ENCODE results near the gene XRCC4. TPM values are rescaled to one million over a fixed set of nuclear protein-coding genes. Genes with fewer than 3 reads are reported as not detected.

The XRCC4 gene
- total RNA-seq, 1 donor from 2014 or later = 12.1 TPM

DNA sequence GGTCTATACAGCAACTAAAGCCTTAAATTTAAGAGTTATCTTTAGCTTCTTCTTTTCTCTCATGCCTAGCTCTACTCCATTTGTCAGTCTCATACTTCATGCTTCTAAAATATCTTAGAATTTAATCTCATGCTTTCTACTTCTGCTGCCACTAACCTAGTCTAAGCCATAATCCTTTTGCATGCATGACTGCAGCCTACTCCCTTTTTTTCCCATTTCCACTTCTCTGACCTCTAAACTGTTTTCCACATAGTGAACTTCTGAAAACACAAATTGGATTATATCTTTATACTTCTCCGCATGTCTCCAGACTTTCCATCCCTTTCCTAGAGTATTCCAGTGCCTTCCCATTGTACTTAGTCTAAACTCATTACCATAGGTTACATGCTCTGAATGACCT is 193.0 kb downstream of the XRCC4 start:
- no peak overlapping the region for H3K27ac Mint-ChIP-seq
- H3K9me3 Mint-ChIP-seq = peaks cover 25% of the 10 kb centered on the region
- no peak for DNase-seq (ENCODE audit: low spot score in 2 of 2, unreplicated experiment in 2 of 2)
- H3K4me3 Mint-ChIP-seq = no peak overlapping the region
- peaks cover 8% of the 10 kb centered on the region for H3K4me1 Mint-ChIP-seq
- H3K36me3 Mint-ChIP-seq = peaks cover 11% of the 10 kb centered on the region
- H3K27me3 Mint-ChIP-seq (ENCODE audit: low read depth) = no peaks in the 10 kb centered on the region
- TF ChIP-seq, protein P1, sequence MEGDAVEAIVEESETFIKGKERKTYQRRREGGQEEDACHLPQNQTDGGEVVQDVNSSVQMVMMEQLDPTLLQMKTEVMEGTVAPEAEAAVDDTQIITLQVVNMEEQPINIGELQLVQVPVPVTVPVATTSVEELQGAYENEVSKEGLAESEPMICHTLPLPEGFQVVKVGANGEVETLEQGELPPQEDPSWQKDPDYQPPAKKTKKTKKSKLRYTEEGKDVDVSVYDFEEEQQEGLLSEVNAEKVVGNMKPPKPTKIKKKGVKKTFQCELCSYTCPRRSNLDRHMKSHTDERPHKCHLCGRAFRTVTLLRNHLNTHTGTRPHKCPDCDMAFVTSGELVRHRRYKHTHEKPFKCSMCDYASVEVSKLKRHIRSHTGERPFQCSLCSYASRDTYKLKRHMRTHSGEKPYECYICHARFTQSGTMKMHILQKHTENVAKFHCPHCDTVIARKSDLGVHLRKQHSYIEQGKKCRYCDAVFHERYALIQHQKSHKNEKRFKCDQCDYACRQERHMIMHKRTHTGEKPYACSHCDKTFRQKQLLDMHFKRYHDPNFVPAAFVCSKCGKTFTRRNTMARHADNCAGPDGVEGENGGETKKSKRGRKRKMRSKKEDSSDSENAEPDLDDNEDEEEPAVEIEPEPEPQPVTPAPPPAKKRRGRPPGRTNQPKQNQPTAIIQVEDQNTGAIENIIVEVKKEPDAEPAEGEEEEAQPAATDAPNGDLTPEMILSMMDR (IDR thresholded peaks at IDR 0.05; ENCODE audit: unreplicated experiment) = no peak

DNA sequence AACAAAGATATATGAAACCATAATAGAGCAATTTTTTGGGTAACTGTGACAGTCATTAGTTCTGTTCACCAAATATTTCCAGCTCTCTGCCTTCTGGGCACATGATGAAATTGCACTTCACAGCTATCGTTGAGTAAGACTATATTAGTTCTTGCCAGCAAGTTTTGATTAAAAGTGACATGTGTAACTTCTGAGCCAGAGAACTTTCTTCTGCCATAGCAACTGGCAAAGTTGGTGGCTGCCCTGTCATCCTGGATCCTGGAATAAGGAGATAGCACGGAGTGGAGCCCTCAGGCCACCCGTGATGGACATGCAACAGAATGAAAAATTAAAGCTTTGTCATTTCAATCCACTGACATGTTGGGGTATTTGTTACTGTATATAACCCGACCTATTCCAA is 199.8 kb downstream of the XRCC4 start:
- TF ChIP-seq, protein P1 (IDR thresholded peaks at IDR 0.05; ENCODE audit: unreplicated experiment) = no peak
- Mint-ChIP-seq H3K9me3 (peaks cover 21% of the 10 kb centered on the region), H3K4me1 (peaks cover 20% of the 10 kb centered on the region), H3K27me3 (ENCODE audit: low read depth) (no peaks in the 10 kb centered on the region), H3K36me3 (peaks cover 11% of the 10 kb centered on the region), H3K4me3 (no peak overlapping the region), H3K27ac (no peak overlapping the region)
- DNase-seq (ENCODE audit: low spot score in 2 of 2, unreplicated experiment in 2 of 2) = no peak

DNA sequence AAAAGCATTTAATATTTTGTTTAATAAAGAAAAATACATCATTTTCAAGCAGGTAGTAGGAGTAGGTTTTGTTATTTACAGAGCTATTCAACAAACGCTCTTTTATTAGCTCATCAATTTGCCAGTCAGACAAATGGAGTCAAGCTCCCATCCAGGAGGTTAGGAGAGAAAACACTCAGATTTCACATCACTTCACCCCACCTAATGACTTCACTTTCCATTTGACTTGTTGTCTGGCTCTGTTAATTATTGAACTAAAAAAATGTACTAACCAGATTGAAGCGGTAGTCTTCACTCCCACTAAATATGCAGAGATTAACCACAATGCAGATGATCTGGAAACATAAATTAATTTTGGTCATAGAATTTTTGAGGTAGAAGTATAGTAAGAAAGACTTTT is 200.6 kb downstream of the XRCC4 start:
- DNase-seq (ENCODE audit: low spot score in 2 of 2, unreplicated experiment in 2 of 2) = no peak
- H3K27me3 Mint-ChIP-seq (ENCODE audit: low read depth) = no peaks in the 10 kb centered on the region
- H3K4me1 Mint-ChIP-seq = peaks cover 20% of the 10 kb centered on the region
- H3K9me3 Mint-ChIP-seq = peaks cover 15% of the 10 kb centered on the region
- no peak overlapping the region for H3K27ac Mint-ChIP-seq
- TF ChIP-seq, protein P1 (IDR thresholded peaks at IDR 0.05; ENCODE audit: unreplicated experiment) = no peak
- no peak overlapping the region for H3K4me3 Mint-ChIP-seq
- peaks cover 10% of the 10 kb centered on the region for H3K36me3 Mint-ChIP-seq

DNA sequence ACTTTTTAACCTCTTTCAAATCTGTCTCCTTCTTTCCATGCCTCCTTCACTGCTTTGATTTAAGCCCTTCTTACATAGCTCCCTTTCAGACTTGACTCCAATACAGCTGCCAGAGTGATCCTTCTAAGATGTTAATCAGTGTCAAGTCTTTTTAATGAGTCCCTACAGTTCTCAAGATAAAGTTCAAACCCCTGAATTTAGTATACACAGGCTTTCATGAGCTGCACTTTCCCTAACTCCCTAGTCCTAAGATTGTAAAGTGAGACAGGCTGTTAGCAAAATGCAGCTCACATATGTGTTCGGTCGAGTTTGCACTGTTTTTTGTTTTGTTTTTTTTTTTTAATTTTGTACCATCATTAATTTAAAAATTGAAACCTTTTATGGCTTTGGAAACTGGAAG is 203.8 kb downstream of the XRCC4 start:
- H3K4me1 Mint-ChIP-seq = peaks cover 20% of the 10 kb centered on the region
- DNase-seq (ENCODE audit: low spot score in 2 of 2, unreplicated experiment in 2 of 2) = no peak
- H3K9me3 Mint-ChIP-seq = no peaks in the 10 kb centered on the region
- H3K27me3 Mint-ChIP-seq (ENCODE audit: low read depth) = no peaks in the 10 kb centered on the region
- peaks cover 4% of the 10 kb centered on the region for H3K36me3 Mint-ChIP-seq
- no peak overlapping the region for H3K4me3 Mint-ChIP-seq
- H3K27ac Mint-ChIP-seq = peak overlapping the region; percentile 74
- TF ChIP-seq, protein P1 (IDR thresholded peaks at IDR 0.05; ENCODE audit: unreplicated experiment) = no peak

DNA sequence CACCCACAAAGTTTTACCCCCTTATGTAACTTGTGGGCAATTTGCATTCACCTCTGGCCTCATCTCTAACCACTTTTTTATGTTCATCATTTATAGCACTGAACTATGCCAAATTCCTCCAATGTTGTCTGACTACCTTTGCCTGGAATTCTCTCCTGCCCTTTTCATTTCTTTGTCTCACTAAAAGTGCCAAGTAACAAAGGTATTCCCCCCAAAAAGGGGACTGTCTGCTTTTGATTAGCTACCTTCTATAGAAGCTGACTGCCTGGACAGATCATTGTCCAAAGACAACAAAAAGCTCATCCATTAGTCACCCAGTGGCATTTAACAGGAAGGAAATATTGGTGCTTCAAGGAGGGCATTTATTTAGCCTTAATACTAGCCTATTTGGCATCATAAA is 204.3 kb downstream of the XRCC4 start:
- Mint-ChIP-seq H3K27ac (peak overlapping the region; percentile 27), H3K36me3 (peaks cover 4% of the 10 kb centered on the region), H3K9me3 (no peaks in the 10 kb centered on the region), H3K4me1 (peaks cover 20% of the 10 kb centered on the region), H3K27me3 (ENCODE audit: low read depth) (no peaks in the 10 kb centered on the region), H3K4me3 (no peak overlapping the region)
- TF ChIP-seq, protein P1 (IDR thresholded peaks at IDR 0.05; ENCODE audit: unreplicated experiment) = no peak
- DNase-seq (ENCODE audit: low spot score in 2 of 2, unreplicated experiment in 2 of 2) = no peak

DNA sequence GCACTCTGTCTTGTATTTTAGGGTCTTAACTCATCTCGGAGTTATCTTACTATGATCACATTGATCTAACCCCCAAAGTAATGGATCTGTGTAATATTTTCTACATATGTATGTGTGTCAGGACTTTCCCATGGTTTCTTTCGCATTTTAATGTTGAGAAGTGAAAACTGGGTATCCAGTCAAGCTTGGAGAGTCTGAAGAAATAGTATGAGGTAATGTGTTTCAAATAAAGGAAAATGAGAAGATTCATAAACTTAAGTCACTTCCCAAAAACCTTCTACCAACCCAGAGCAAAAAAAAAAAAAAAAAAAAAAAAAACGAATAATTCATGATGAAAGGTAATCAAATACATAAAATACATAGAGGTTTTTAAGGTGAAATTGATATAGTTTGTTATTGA is 206.4 kb downstream of the XRCC4 start:
- Mint-ChIP-seq H3K4me3 (no peak overlapping the region), H3K27ac (no peak overlapping the region), H3K9me3 (peaks cover 5% of the 10 kb centered on the region), H3K27me3 (ENCODE audit: low read depth) (no peaks in the 10 kb centered on the region), H3K4me1 (peaks cover 22% of the 10 kb centered on the region), H3K36me3 (peaks cover 4% of the 10 kb centered on the region)
- no peak for DNase-seq (ENCODE audit: low spot score in 2 of 2, unreplicated experiment in 2 of 2)
- TF ChIP-seq, protein P1 (IDR thresholded peaks at IDR 0.05; ENCODE audit: unreplicated experiment) = no peak
